Activated CD8-positive, alpha-beta T cell treated with anti-CD3 and anti-CD28 coated beads, Interleukin-2, amount 10 ng/mL, durations not matched to agents 7 days and 5 days (primary cell): ENCODE results near the gene KCNMA1. TPM values are rescaled to one million over a fixed set of nuclear protein-coding genes. Genes with fewer than 3 reads are reported as not detected.
"Not testable (repeated sequence)": the region's sequence is repeated elsewhere in the genome, so short reads cannot be mapped to it uniquely, and the experiment has no call there.

ENCODE experiments used
- ATAC-seq: fragments of 150-1000 bp; cut with Tn5 transposase; one replicate; pipeline ENCODE4 v1.10.0; 2021; ENCODE audit warnings: moderate library complexity
- CTCF ChIA-PET: fragments of 350-600 bp; sonication (Branson Sonifier 250); formaldehyde crosslinking; loops from one replicate; lab custom pipeline; 2021; ENCODE audit warnings: antibody characterized with exemption; lab: Charles Lee
- POLR2A ChIA-PET: fragments of 350-600 bp; sonication (Branson Sonifier 250); formaldehyde crosslinking; loops from one replicate; lab custom pipeline; 2021; ENCODE audit warnings: antibody characterized with exemption; lab: Charles Lee
- DNase-seq: peaks from one replicate; pipeline ENCODE4 v3.0.0-alpha.2; 2020
- H3K27ac Mint-ChIP-seq: one replicate; pipeline ENCODE4 v1.8.0; 2021; ENCODE audit warnings: mild to moderate bottlenecking, mixed read lengths
- H3K27me3 Mint-ChIP-seq: one replicate; pipeline ENCODE4 v1.8.0; 2021; ENCODE audit warnings: low read depth, mixed read lengths
- H3K36me3 Mint-ChIP-seq: one replicate; pipeline ENCODE4 v1.8.0; 2021; ENCODE audit warnings: low read depth, mixed read lengths
- H3K4me1 Mint-ChIP-seq: one replicate; pipeline ENCODE4 v1.8.0; 2021; ENCODE audit warnings: low read depth, mixed read lengths
- H3K4me3 Mint-ChIP-seq: one replicate; pipeline ENCODE4 v1.8.0; 2021; ENCODE audit warnings: mild to moderate bottlenecking, mixed read lengths
- H3K9me3 Mint-ChIP-seq: one replicate; pipeline ENCODE4 v1.8.0; 2022; ENCODE audit warnings: mixed read lengths; ENCODE audit not compliant: insufficient read depth
- total RNA-seq, 2 experiments: library from RNA; stranded (reverse); gene quantifications; one replicate each; pipeline ENCODE4 v1.2.3, GENCODE V29; 2021

Gene KCNMA1
- total RNA-seq, 2 experiments from 2014 or later: 0.16 TPM

DNA sequence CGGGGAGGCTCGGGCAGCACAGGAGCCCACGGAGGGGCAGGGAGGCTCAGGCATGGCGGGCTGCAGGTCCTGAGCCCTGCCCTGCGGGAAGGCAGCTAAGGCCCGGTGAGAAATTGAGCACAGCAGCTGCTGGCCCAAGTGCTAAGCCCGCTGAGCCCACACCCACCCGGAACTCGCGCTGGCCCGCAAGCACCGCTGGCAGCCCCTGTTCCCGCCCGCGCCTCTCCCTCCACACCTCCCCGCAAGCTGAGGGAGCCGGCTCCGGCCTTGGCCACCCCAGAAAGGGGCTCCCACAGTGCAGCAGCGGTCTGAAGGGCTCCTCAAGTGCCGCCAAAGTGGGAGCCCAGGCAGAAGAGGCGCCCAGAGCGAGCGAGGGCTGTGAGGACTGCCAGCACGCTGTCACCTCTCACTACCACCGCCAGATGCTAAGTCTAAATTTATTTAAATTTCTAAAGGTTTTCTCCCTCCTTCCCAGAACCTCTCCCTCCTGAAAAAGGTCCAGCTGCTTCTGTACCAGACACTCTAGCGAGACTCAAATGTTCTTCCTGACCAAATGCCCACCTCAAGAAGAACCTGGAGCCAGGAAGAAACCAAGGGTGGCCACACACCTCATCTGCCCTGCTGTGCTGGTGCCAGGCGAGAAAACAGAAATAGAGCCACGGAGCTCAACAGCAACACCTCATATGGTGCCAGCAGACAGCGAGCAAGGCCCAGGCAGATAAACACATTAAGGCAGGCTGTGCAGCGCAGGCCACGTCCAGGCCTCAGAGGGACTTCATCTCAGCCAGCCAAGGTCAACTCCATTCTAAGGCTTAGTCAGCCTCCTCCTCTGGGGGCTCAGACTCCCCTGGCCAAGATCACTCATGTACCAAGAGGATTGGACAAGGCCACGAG, 47.0 kb downstream of the KCNMA1 start:
- Mint-ChIP-seq H3K36me3 (no peaks in the 10 kb centered on the region), H3K4me3 (no peak overlapping the region), H3K27ac (no peak overlapping the region), H3K27me3 (peaks cover 16% of the 10 kb centered on the region), H3K4me1 (no peaks in the 10 kb centered on the region), H3K9me3 (no peaks in the 10 kb centered on the region)
- ATAC-seq (no peak), DNase-seq (no peak)
- POLR2A ChIA-PET: no interaction called here
- CTCF ChIA-PET: no interaction called here

DNA sequence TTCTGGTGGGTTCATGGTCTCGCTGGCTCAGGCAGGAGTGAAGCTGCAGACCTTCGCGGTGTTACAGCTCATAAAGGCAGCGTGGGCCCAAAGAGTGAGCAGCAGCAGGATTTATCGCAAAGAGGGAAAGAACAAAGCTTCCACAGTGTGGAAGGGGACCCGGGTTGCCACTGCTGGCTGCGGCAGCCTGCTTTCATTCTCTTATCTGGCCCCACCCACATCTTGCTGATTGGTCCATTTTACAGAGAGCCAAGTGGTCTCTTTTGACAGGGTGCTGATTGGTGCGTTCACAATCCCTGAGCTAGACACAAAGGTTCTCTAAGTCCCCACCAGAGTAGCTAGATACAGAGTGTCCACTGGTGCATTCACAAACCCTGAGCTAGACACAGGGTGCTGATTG, 47.9 kb downstream of the KCNMA1 start:
- not testable (repeated sequence) for H3K4me3 Mint-ChIP-seq

DNA sequence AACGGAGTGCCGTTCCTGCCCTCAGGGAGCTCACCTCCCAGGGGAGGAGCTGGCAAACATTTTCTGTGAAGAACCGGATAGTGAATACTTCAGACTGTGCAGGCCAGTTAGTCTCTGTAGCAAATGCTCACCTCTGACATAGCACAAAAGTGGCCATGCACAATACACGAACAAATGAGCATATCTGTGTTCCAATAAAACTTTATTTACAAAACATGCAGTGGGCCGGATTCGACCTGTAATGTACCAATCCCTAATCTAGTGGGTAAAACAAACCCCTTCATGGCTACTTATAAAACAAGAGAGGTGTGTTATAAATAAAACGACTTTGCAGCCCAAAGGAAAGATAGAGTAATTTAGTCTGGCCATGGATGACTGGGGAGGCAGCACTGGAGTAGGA, 48.7 kb downstream of the KCNMA1 start:
- DNase-seq: no peak
- Mint-ChIP-seq H3K36me3 (no peaks in the 10 kb centered on the region), H3K9me3 (no peaks in the 10 kb centered on the region), H3K27ac (no peak overlapping the region), H3K4me1 (peaks cover 9% of the 10 kb centered on the region), H3K27me3 (peaks cover 13% of the 10 kb centered on the region), H3K4me3 (no peak overlapping the region)
- ATAC-seq: no peak
- ChIA-PET POLR2A (no interaction called here), CTCF (no interaction called here)

More for the DNA sequence above, 47.9 kb downstream of the KCNMA1 start:
- CTCF ChIA-PET, ATAC-seq, H3K36me3 Mint-ChIP-seq, DNase-seq, H3K4me1 Mint-ChIP-seq, H3K9me3 Mint-ChIP-seq, H3K27ac Mint-ChIP-seq, POLR2A ChIA-PET: not testable (repeated sequence)
- peaks cover 16% of the 10 kb centered on the region for H3K27me3 Mint-ChIP-seq

DNA sequence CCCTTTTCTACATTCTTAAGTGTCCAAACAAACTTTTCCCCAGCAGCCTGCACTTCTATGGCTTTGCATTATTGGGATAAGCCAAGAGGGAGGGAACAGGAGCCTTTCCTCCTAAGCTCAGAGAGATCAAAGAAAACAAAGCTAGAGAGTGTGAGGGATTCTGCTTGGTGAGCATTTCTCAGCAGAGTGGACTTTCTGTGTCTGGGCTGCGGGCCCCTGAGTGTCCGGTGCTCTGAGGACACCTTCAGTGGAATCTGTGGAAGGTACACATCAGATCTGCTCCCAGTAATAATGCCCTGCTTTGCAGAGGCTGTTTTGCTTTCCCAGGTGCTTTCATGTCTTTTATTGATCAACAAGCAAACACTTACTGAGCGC, 50.2 kb downstream of the KCNMA1 start:
- H3K36me3 Mint-ChIP-seq: no peaks in the 10 kb centered on the region
- DNase-seq (no peak), ATAC-seq (no peak)
- ChIA-PET CTCF (no interaction called here), POLR2A (no interaction called here)
- H3K27me3 Mint-ChIP-seq: peaks cover 8% of the 10 kb centered on the region
- H3K9me3 Mint-ChIP-seq: no peaks in the 10 kb centered on the region
- peaks cover 24% of the 10 kb centered on the region for H3K4me1 Mint-ChIP-seq
- H3K27ac Mint-ChIP-seq: no peak overlapping the region
- no peak overlapping the region for H3K4me3 Mint-ChIP-seq

DNA sequence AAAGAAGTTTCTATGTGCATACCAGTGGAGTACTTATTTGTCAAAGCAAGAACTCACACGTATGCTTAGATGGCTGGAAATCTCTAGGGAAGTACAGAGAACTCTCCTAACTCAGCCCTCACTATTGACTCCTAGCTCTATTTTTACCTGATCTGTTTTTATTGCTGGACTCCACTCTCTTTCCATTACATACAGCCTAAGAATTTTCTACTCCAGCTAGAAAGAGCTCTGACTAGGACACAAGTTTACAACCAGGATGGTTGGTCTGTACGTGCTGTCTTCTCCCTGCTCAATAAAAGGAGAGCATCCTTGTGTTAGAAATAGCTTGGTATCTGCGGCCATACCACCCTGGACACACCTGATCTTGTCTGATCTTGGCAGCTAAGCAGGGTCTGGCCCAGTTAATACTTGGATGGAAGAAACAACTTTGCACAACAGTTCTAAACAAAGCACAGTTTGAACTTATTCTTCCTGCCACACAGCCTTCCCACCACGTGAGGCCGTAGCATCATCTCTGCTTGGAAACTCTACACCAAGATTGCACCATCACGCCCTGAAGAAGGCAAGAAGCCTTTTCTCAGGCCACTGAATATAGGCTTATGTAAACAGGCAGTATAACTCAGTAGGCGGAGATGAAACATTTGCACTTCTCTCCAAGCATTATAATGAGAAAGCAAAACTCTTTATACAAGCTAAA, 50.7 kb downstream of the KCNMA1 start:
- POLR2A ChIA-PET: no interaction called here
- CTCF ChIA-PET: no interaction called here
- no peaks in the 10 kb centered on the region for H3K36me3 Mint-ChIP-seq
- H3K27me3 Mint-ChIP-seq: peaks cover 8% of the 10 kb centered on the region
- no peak overlapping the region for H3K4me3 Mint-ChIP-seq
- no peak overlapping the region for H3K27ac Mint-ChIP-seq
- peaks cover 26% of the 10 kb centered on the region for H3K4me1 Mint-ChIP-seq
- ATAC-seq: no peak
- no peak for DNase-seq
- H3K9me3 Mint-ChIP-seq: no peaks in the 10 kb centered on the region

DNA sequence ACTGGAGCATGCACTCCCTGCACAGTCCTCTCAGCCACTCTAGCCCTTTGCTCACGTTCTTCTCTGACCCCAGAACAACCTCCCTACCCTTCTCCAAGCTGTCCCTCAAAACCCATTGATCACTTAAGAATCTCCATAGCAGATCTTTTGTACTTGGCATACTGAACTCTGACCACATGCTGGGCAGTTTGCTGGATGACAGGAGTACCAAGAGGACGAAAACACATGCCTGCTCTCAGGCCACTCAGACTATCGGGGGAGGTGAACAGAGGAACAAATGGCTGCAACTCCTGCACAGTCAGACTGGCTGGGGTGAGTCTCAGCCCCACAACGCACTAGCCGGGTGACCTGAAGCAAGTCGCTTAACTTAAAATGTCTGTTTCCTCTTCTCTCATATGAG, 52.7 kb downstream of the KCNMA1 start:
- CTCF ChIA-PET: no interaction called here
- POLR2A ChIA-PET: no interaction called here
- no peaks in the 10 kb centered on the region for H3K9me3 Mint-ChIP-seq
- no peaks in the 10 kb centered on the region for H3K36me3 Mint-ChIP-seq
- DNase-seq (no peak), ATAC-seq (no peak)
- no peak overlapping the region for H3K4me3 Mint-ChIP-seq
- peaks cover 26% of the 10 kb centered on the region for H3K4me1 Mint-ChIP-seq
- H3K27ac Mint-ChIP-seq: no peak overlapping the region
- peaks cover 8% of the 10 kb centered on the region for H3K27me3 Mint-ChIP-seq

DNA sequence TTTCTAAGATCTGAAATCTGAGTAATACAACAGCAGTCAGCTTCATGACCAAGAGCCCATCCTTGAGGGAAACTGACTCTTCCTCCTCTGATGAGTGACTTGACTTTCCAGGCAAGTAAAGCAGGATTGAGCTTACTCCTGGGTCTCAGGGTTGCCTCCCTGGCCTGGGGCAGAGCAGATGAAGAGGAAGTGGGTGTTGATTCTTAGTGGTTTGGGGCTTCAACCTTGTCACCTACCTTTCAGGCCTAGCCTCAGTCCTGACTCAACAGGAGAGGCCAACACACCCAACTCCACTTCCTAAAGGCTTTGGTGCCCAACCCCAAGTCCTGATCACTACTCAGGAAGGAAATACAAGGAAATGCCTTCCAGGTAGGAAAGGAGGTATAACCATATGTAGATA, 54.1 kb downstream of the KCNMA1 start:
- POLR2A ChIA-PET: no interaction called here
- H3K27ac Mint-ChIP-seq: peak overlapping the region; percentile 81
- ATAC-seq (peak; percentile 54), DNase-seq (peak; percentile 27)
- peaks cover 13% of the 10 kb centered on the region for H3K27me3 Mint-ChIP-seq
- peaks cover 26% of the 10 kb centered on the region for H3K4me1 Mint-ChIP-seq
- no peak overlapping the region for H3K4me3 Mint-ChIP-seq
- H3K36me3 Mint-ChIP-seq: no peaks in the 10 kb centered on the region
- no peaks in the 10 kb centered on the region for H3K9me3 Mint-ChIP-seq
- CTCF ChIA-PET: no interaction called here

DNA sequence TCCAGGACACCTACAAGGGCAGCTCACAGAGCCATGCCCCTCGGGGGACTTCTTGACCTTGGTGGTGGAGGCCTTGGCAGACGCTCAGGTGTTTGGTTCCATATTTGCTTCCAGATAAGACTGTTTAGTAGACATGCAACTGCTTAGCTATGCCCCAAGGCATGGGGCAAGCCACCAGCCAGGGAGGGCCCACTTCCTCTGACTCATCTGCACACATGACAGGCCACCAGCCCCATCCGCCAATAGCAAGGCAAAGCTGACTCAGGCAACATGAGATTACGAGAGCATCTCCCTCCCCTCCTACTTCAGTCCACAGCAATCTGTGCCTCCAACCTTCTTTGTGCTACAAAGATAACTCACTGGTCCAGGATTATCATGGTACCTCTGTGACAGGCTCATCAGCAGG, 54.9 kb downstream of the KCNMA1 start:
- ATAC-seq (peak; percentile 68), DNase-seq (peak; percentile 58)
- no peak overlapping the region for H3K4me3 Mint-ChIP-seq
- H3K36me3 Mint-ChIP-seq: no peaks in the 10 kb centered on the region
- H3K9me3 Mint-ChIP-seq: no peaks in the 10 kb centered on the region
- peaks cover 13% of the 10 kb centered on the region for H3K27me3 Mint-ChIP-seq
- CTCF ChIA-PET: no interaction called here
- peaks cover 26% of the 10 kb centered on the region for H3K4me1 Mint-ChIP-seq
- POLR2A ChIA-PET: no interaction called here
- peak overlapping the region; percentile 81 for H3K27ac Mint-ChIP-seq

DNA sequence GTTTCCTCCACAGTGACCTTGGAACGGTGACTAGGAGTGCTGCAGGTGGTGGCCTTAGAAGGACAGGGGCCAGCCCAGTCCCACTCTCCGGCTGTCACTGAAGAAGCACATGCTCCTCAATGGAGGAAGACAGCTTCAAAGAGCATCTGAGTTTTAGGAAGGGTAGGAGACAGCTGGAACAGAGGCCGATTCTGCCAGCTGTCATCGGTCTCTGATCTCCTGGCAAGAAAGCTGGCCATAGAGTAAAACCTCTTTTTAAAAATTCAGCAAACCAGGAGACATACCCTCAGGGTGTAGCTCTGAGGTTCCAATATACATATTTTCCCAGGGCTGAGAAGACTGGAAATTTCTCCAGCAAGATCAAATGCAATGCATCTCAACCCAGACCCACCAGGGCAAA, 55.9 kb downstream of the KCNMA1 start:
- H3K9me3 Mint-ChIP-seq: no peaks in the 10 kb centered on the region
- DNase-seq: no peak
- no peak overlapping the region for H3K4me3 Mint-ChIP-seq
- ChIA-PET CTCF (no interaction called here), POLR2A (no interaction called here)
- H3K36me3 Mint-ChIP-seq: no peaks in the 10 kb centered on the region
- H3K27ac Mint-ChIP-seq: no peak overlapping the region
- ATAC-seq: no peak
- peaks cover 15% of the 10 kb centered on the region for H3K27me3 Mint-ChIP-seq
- H3K4me1 Mint-ChIP-seq: peaks cover 26% of the 10 kb centered on the region

DNA sequence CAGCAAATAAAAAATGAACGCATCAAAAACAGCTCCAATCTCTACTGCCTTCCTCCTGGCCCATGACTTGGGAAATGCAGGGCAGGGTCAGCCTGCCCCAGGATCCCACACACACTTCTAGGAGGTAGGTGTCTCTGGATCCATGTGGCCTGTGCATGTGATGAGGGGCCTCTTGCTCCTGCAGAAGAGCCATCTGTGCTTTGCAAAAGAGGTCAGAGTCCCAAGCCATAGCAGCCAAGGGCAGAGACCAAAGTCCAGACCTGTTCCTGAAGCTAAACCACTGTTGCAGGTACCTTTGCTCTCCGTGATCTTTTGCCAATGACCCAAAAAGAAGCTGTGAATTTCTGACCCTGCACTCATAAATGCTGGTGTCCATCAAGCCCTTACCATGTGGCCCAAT, 57.1 kb downstream of the KCNMA1 start:
- peaks cover 7% of the 10 kb centered on the region for H3K27me3 Mint-ChIP-seq
- DNase-seq (no peak), ATAC-seq (no peak)
- H3K9me3 Mint-ChIP-seq: no peaks in the 10 kb centered on the region
- no peak overlapping the region for H3K4me3 Mint-ChIP-seq
- H3K27ac Mint-ChIP-seq: no peak overlapping the region
- H3K36me3 Mint-ChIP-seq: no peaks in the 10 kb centered on the region
- ChIA-PET POLR2A (no interaction called here), CTCF (interaction anchor here (0.6 kb wide), 1 partner anchor 83 kb away, joined by 3 read pairs; no protein-coding TSS in a partner anchor)
- peaks cover 26% of the 10 kb centered on the region for H3K4me1 Mint-ChIP-seq

DNA sequence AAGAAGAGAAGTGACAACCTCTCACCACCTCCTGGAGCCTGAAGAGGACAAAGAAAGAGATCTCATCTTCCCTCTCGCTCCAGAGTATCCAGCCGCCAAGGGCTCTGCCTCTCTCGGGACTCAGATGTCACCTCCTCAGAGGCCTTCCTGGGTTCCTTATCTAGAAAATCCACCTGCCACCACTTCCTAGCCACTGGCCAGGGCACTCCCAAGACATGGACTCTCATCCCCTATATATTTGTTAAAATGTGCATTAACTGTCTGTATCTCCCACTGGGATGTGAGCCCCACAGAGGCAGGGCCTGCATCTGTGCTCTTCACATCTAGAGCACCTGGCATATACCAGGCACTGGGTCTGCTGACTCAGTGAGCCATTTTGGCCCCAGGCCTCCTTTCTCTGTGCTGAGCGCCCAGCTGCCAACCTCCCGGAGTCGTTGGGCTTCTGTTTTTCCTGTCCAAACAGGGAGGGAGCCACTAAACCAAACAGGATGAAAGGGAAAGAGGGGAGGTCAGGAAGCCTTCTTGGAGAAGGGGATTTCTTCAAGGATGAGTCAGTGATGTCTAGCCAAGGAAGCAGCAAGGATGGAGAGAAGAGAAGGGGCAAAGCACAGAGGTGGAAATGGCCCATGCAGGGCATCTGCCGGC, 58.9 kb downstream of the KCNMA1 start:
- ATAC-seq (no peak), DNase-seq (no peak)
- Mint-ChIP-seq H3K9me3 (no peaks in the 10 kb centered on the region), H3K4me3 (no peak overlapping the region), H3K36me3 (no peaks in the 10 kb centered on the region), H3K27ac (no peak overlapping the region), H3K4me1 (peaks cover 15% of the 10 kb centered on the region), H3K27me3 (peaks cover 7% of the 10 kb centered on the region)
- POLR2A ChIA-PET: no interaction called here
- CTCF ChIA-PET: no interaction called here

DNA sequence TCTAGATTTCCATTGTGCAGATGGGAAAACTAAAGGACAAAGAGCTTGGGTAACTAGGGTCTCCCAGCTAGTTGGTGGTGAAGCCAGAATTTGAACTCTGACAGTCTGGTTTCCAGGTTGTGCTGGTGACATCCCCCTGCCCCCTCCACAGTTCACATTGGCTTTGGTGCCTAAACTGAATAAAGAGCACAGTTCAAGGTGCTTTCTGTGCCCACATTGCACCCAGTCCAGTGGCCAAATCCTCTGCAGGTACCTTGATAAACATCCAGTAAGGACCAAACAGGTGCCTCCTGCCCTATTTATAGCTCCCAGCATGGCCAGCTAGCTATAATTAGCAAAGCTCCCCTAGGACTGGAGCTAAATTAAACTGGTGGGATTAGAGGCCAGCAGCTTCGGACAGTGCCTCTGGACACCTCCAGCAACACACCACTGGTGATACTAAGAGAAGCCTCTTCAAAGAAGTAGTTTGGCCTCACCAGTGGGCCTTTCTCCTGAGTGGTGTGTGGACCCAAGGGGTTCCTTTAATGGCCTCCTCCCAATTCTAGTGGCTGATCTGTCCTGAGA, 59.9 kb downstream of the KCNMA1 start:
- Mint-ChIP-seq H3K27me3 (peaks cover 9% of the 10 kb centered on the region), H3K4me3 (no peak overlapping the region), H3K4me1 (peaks cover 6% of the 10 kb centered on the region), H3K36me3 (no peaks in the 10 kb centered on the region), H3K9me3 (no peaks in the 10 kb centered on the region), H3K27ac (no peak overlapping the region)
- ATAC-seq (no peak), DNase-seq (no peak)
- ChIA-PET POLR2A (no interaction called here), CTCF (no interaction called here)
